Measurements from ENCODE around the gene SLAIN1.

Gene SLAIN1

GRCh38 chr13:77715233-77715891, 17.9 kb downstream of the SLAIN1 start:
- no peak for DNase-seq

GRCh38 chr13:77716692-77717091, 19.2 kb downstream of the SLAIN1 start:
- no peak for DNase-seq

GRCh38 chr13:77717508-77717907, 20.0 kb downstream of the SLAIN1 start:
- DNase-seq: no peak

GRCh38 chr13:77719128-77719527, 21.6 kb downstream of the SLAIN1 start:
- no peak for DNase-seq

- no peak for DNase-seq
These were observed 23.5 kb downstream of the SLAIN1 start for GRCh38 chr13:77720988-77721387.

GRCh38 chr13:77724092-77724491, 26.6 kb downstream of the SLAIN1 start:
- no peak for DNase-seq

GRCh38 chr13:77725071-77725470, 27.6 kb downstream of the SLAIN1 start:
- DNase-seq: no peak

- no peak for DNase-seq
These were observed 31.0 kb downstream of the SLAIN1 start for GRCh38 chr13:77728265-77729125.

- no peak for DNase-seq
These were observed 32.2 kb downstream of the SLAIN1 start for GRCh38 chr13:77729502-77730221.

- peak; percentile 28 for DNase-seq
These were observed 33.1 kb downstream of the SLAIN1 start for GRCh38 chr13:77730572-77730971.

GRCh38 chr13:77732287-77732686, 34.8 kb downstream of the SLAIN1 start:
- DNase-seq: no peak

GRCh38 chr13:77733674-77734073, 36.2 kb downstream of the SLAIN1 start:
- no peak for DNase-seq

- no peak for DNase-seq
These were observed 40.2 kb downstream of the SLAIN1 start for GRCh38 chr13:77737583-77738200.

- DNase-seq: no peak
These were observed 42.7 kb downstream of the SLAIN1 start for GRCh38 chr13:77740097-77740735.

GRCh38 chr13:77740931-77741596, 43.6 kb downstream of the SLAIN1 start:
- DNase-seq: peak; percentile 25

- no peak for DNase-seq
These were observed 44.1 kb downstream of the SLAIN1 start for GRCh38 chr13:77741597-77741972.

- DNase-seq: no peak
These were observed 45.3 kb downstream of the SLAIN1 start for GRCh38 chr13:77742801-77743200.

GRCh38 chr13:77745784-77746183, 48.3 kb downstream of the SLAIN1 start:
- DNase-seq: no peak

GRCh38 chr13:77749344-77749880, 51.9 kb downstream of the SLAIN1 start:
- DNase-seq: no peak

- peak; percentile 39 for DNase-seq
These were observed 54.3 kb downstream of the SLAIN1 start for GRCh38 chr13:77751513-77752456.
